ENCODE measurements around the gene CASZ1.

Gene CASZ1

GRCh38 chr1:10629816-10630571, 166.5 kb downstream of the CASZ1 start:
- whole genome bisulfite sequencing (ENCODE audit: insufficient coverage, insufficient read length) = no CpG with 5 or more reads among the region's 36 CpGs
- Histone ChIP-seq H3K4me3 (ENCODE audit: low read length) (no peak overlapping the region), H3K36me3 (ENCODE audit: control insufficient read depth, insufficient read depth, low read length) (no peaks in the 10 kb centered on the region), H3K9me3 (ENCODE audit: control insufficient read depth, insufficient read depth, low read length) (no peaks in the 10 kb centered on the region), H3K4me1 (ENCODE audit: control insufficient read depth, insufficient read depth, low read length) (peaks cover 17% of the 10 kb centered on the region), H3K27ac (ENCODE audit: low read length) (no peak overlapping the region), H3K27me3 (ENCODE audit: control insufficient read depth, insufficient read depth, low read length) (no peaks in the 10 kb centered on the region)
- no peak for DNase-seq (ENCODE audit: low read depth, low spot score)

GRCh38 chr1:10629091-10629815, 167.2 kb downstream of the CASZ1 start:
- Histone ChIP-seq H3K4me1 (ENCODE audit: control insufficient read depth, insufficient read depth, low read length) (peaks cover 15% of the 10 kb centered on the region), H3K27ac (ENCODE audit: low read length) (no peak overlapping the region), H3K9me3 (ENCODE audit: control insufficient read depth, insufficient read depth, low read length) (no peaks in the 10 kb centered on the region), H3K4me3 (ENCODE audit: low read length) (no peak overlapping the region), H3K36me3 (ENCODE audit: control insufficient read depth, insufficient read depth, low read length) (no peaks in the 10 kb centered on the region), H3K27me3 (ENCODE audit: control insufficient read depth, insufficient read depth, low read length) (no peaks in the 10 kb centered on the region)
- no CpG with 5 or more reads among the region's 25 CpGs for WGBS (ENCODE audit: insufficient coverage, insufficient read length)
- DNase-seq (ENCODE audit: low read depth, low spot score) = no peak

- DNase-seq (ENCODE audit: low read depth, low spot score) = no peak
- Histone ChIP-seq H3K4me3 (ENCODE audit: low read length) (no peak overlapping the region), H3K9me3 (ENCODE audit: control insufficient read depth, insufficient read depth, low read length) (no peaks in the 10 kb centered on the region), H3K27me3 (ENCODE audit: control insufficient read depth, insufficient read depth, low read length) (no peaks in the 10 kb centered on the region), H3K27ac (ENCODE audit: low read length) (no peak overlapping the region), H3K36me3 (ENCODE audit: control insufficient read depth, insufficient read depth, low read length) (no peaks in the 10 kb centered on the region), H3K4me1 (ENCODE audit: control insufficient read depth, insufficient read depth, low read length) (peaks cover 15% of the 10 kb centered on the region)
- WGBS (ENCODE audit: insufficient coverage, insufficient read length) = no CpG with 5 or more reads among the region's 7 CpGs
These were observed 167.8 kb downstream of the CASZ1 start for GRCh38 chr1:10628685-10629084.

GRCh38 chr1:10626791-10627410, 169.5 kb downstream of the CASZ1 start:
- Histone ChIP-seq H3K36me3 (ENCODE audit: control insufficient read depth, insufficient read depth, low read length) (no peaks in the 10 kb centered on the region), H3K4me3 (ENCODE audit: low read length) (no peak overlapping the region), H3K27ac (ENCODE audit: low read length) (no peak overlapping the region), H3K27me3 (ENCODE audit: control insufficient read depth, insufficient read depth, low read length) (no peaks in the 10 kb centered on the region), H3K4me1 (ENCODE audit: control insufficient read depth, insufficient read depth, low read length) (peaks cover 7% of the 10 kb centered on the region), H3K9me3 (ENCODE audit: control insufficient read depth, insufficient read depth, low read length) (no peaks in the 10 kb centered on the region)
- 100% methylated on average over 7 of the region's 22 CpGs for WGBS (ENCODE audit: insufficient coverage, insufficient read length)
- no peak for DNase-seq (ENCODE audit: low read depth, low spot score)

- no peak overlapping the region for H3K4me3 ChIP-seq (ENCODE audit: low read length)
- H3K4me1 ChIP-seq (ENCODE audit: control insufficient read depth, insufficient read depth, low read length) = peaks cover 2% of the 10 kb centered on the region; the same call in 1 of the 2 replicates
- no peak for DNase-seq (ENCODE audit: low read depth, low spot score)
- WGBS (ENCODE audit: insufficient coverage, insufficient read length) = no CpG with 5 or more reads among the region's 13 CpGs
- H3K27me3 ChIP-seq (ENCODE audit: control insufficient read depth, insufficient read depth, low read length) = no peaks in the 10 kb centered on the region
- H3K36me3 ChIP-seq (ENCODE audit: control insufficient read depth, insufficient read depth, low read length) = no peaks in the 10 kb centered on the region
- H3K9me3 ChIP-seq (ENCODE audit: control insufficient read depth, insufficient read depth, low read length) = no peaks in the 10 kb centered on the region
- H3K27ac ChIP-seq (ENCODE audit: low read length) = no peak overlapping the region
These were observed 170.2 kb downstream of the CASZ1 start for GRCh38 chr1:10626131-10626731.

GRCh38 chr1:10625554-10625953, 170.9 kb downstream of the CASZ1 start:
- H3K27ac ChIP-seq (ENCODE audit: low read length) = no peak overlapping the region
- no peak overlapping the region for H3K4me3 ChIP-seq (ENCODE audit: low read length)
- WGBS (ENCODE audit: insufficient coverage, insufficient read length) = no CpG with 5 or more reads among the region's 10 CpGs
- no peaks in the 10 kb centered on the region; the same call in 1 of the 2 replicates for H3K4me1 ChIP-seq (ENCODE audit: control insufficient read depth, insufficient read depth, low read length)
- H3K36me3 ChIP-seq (ENCODE audit: control insufficient read depth, insufficient read depth, low read length) = no peaks in the 10 kb centered on the region
- no peak for DNase-seq (ENCODE audit: low read depth, low spot score)
- no peaks in the 10 kb centered on the region for H3K27me3 ChIP-seq (ENCODE audit: control insufficient read depth, insufficient read depth, low read length)
- H3K9me3 ChIP-seq (ENCODE audit: control insufficient read depth, insufficient read depth, low read length) = no peaks in the 10 kb centered on the region

- Histone ChIP-seq H3K4me1 (ENCODE audit: control insufficient read depth, insufficient read depth, low read length) (no peaks in the 10 kb centered on the region; the same call in 1 of the 2 replicates), H3K27me3 (ENCODE audit: control insufficient read depth, insufficient read depth, low read length) (no peaks in the 10 kb centered on the region), H3K9me3 (ENCODE audit: control insufficient read depth, insufficient read depth, low read length) (no peaks in the 10 kb centered on the region), H3K4me3 (ENCODE audit: low read length) (no peak overlapping the region), H3K27ac (ENCODE audit: low read length) (no peak overlapping the region), H3K36me3 (ENCODE audit: control insufficient read depth, insufficient read depth, low read length) (no peaks in the 10 kb centered on the region)
- WGBS (ENCODE audit: insufficient coverage, insufficient read length) = no CpG with 5 or more reads among the region's 9 CpGs
- DNase-seq (ENCODE audit: low read depth, low spot score) = no peak
These were observed 171.4 kb downstream of the CASZ1 start for GRCh38 chr1:10625076-10625475.

GRCh38 chr1:10624256-10625050, 172.0 kb downstream of the CASZ1 start:
- Histone ChIP-seq H3K27me3 (ENCODE audit: control insufficient read depth, insufficient read depth, low read length) (no peaks in the 10 kb centered on the region), H3K4me3 (ENCODE audit: low read length) (no peak overlapping the region), H3K36me3 (ENCODE audit: control insufficient read depth, insufficient read depth, low read length) (no peaks in the 10 kb centered on the region), H3K9me3 (ENCODE audit: control insufficient read depth, insufficient read depth, low read length) (no peaks in the 10 kb centered on the region), H3K4me1 (ENCODE audit: control insufficient read depth, insufficient read depth, low read length) (no peaks in the 10 kb centered on the region), H3K27ac (ENCODE audit: low read length) (no peak overlapping the region)
- no peak for DNase-seq (ENCODE audit: low read depth, low spot score)
- WGBS (ENCODE audit: insufficient coverage, insufficient read length) = no CpG with 5 or more reads among the region's 26 CpGs

GRCh38 chr1:10623686-10624145, 172.7 kb downstream of the CASZ1 start:
- DNase-seq (ENCODE audit: low read depth, low spot score) = no peak
- H3K27ac ChIP-seq (ENCODE audit: low read length) = no peak overlapping the region
- no CpG with 5 or more reads among the region's 12 CpGs for WGBS (ENCODE audit: insufficient coverage, insufficient read length)
- no peaks in the 10 kb centered on the region for H3K9me3 ChIP-seq (ENCODE audit: control insufficient read depth, insufficient read depth, low read length)
- H3K4me3 ChIP-seq (ENCODE audit: low read length) = no peak overlapping the region
- no peaks in the 10 kb centered on the region for H3K27me3 ChIP-seq (ENCODE audit: control insufficient read depth, insufficient read depth, low read length)
- H3K4me1 ChIP-seq (ENCODE audit: control insufficient read depth, insufficient read depth, low read length) = no peaks in the 10 kb centered on the region
- H3K36me3 ChIP-seq (ENCODE audit: control insufficient read depth, insufficient read depth, low read length) = no peaks in the 10 kb centered on the region

Data from iPS DF 6.9 (cell line).